GM18951 (cell line): ENCODE data around the gene CCDC85C.

ENCODE experiments used
- POLR2A ChIP-seq: IDR thresholded peaks from 4 replicates; pipeline ENCODE4 v1.6.1; 2011; ENCODE audit warnings: mild to moderate bottlenecking; ENCODE audit not compliant: insufficient read length, insufficient read depth; ENCODE audit errors: extremely low read depth
- in situ Hi-C: fragments of 300-500 bp; cut with MboI; formaldehyde crosslinking; loops from one replicate; pipeline ENCODE4 v1.12.0; 2022; ENCODE audit warnings: low sequenced_read_pairs, mixed read lengths, inconsistent platforms; ENCODE audit not compliant: unreplicated experiment

The CCDC85C gene

DNA sequence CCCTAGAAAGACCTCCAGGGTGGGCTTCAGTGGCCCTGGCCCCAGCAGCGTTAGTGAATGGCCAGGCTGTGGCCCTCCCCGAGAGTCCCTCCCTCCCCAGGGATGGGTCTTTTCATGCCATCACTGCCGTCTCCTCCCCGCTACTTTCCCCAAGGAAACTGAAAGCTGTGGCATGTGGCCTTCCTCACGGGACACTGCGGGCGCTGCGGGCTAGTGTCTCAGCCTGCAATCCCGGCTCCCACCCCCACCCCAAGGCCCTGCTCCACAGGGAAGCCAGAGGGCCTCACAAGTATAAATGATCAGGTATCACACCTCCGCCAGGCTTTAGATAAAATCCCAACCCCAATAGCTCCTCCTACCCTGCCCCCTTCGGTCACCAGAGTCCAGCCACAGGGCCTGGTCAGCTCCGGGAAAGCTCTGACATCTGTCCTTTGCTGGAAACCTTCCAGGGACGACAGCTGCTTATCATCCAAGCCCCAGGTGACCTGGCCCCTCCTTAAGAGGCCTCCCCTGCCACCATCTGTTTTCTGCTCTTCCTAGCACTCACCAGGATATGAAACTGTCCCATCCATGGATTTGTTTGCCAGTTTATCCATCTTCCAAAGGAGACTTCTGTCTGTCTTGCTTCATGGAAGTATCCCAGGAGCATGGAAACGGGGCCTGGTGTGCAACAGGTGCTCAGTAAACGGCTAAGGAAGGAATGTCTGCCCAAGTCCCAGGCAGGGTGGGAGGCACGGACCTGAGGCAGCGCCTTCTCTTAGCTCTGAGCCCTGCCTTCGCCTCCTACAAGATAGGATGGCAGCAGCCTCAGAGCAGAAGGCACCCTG, 31.6 kb downstream of the CCDC85C start:
- no peak for TF ChIP-seq POLR2A
- in situ Hi-C loops: no loop called here

GRCh38 chr14:99571303-99571986, 32.6 kb downstream of the CCDC85C start:
- no peak for TF ChIP-seq POLR2A
- in situ Hi-C loops: no loop called here

GRCh38 chr14:99570544-99571302, 33.3 kb downstream of the CCDC85C start:
- in situ Hi-C loops: no loop called here
- TF ChIP-seq POLR2A: no peak

DNA sequence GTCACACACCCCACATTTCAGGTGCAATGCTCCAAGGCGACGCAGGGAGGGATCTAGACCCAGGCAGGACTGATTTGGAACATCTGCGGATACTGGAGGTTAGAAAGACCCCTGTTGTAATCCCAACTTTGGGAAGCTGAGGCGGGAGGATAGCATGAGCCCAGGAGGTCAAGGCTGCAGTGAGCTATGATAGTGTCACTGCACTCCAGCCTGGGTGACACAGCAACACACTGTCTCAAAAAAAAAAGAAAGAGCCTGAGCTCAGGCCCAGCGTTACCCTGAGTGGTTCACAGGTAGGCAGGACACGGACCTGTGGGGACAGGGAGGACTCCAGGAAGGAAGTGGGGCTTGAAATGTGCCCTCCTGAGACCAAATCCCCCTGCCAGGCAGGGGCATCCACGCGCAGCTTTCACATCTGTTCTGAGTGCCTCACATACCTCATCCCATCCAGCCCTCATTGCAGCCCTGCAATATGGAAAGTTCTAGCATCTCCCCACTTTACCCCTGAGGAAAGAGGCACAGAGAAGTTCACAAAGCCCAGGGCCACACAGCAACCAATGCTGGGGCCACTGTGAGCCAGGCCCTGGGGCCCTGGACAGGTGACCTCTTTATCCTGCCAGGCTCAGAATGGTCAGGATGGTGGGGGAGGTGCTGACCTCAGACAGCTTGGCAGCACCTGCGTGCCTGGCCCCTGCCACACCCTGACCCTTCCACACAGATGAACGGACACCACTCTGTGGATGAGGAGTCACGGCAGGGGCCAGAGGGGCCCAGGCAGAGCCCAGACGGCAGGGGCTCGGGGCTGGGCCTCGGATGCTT, 34.1 kb downstream of the CCDC85C start:
- no peak for TF ChIP-seq POLR2A
- in situ Hi-C loops: no loop called here

GRCh38 chr14:99568567-99569560, 35.1 kb downstream of the CCDC85C start:
- no peak for TF ChIP-seq POLR2A
- in situ Hi-C loops: no loop called here

- in situ Hi-C loops: no loop called here
- no peak for TF ChIP-seq POLR2A
Measured at GRCh38 chr14:99566390-99567354, 37.3 kb downstream of the CCDC85C start.

- in situ Hi-C loops: no loop called here
- no peak for TF ChIP-seq POLR2A
Measured at GRCh38 chr14:99566009-99566389, 38.0 kb downstream of the CCDC85C start.

DNA sequence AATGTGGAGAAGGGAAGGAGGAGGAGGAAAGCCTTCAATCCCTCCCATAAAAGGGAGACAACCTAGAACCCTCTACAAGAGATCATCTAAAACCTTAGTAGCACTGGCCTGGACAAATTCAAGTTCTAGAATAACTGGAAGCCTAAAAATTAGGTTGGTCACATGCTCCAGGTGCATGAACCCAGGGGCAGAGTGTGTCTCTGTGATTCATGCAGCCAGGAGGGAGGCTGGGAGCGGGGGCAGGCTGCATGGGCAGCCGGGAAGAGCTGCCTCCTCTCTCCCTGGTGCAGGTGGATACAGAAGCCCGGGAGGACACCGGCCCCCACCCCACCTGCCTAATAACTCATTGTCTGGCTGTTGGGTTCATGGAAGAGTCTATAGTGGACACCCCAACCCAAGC, 38.6 kb downstream of the CCDC85C start:
- in situ Hi-C loops: no loop called here
- no peak for TF ChIP-seq POLR2A

GRCh38 chr14:99564926-99565259, 39.1 kb downstream of the CCDC85C start:
- no peak for TF ChIP-seq POLR2A
- in situ Hi-C loops: no loop called here

DNA sequence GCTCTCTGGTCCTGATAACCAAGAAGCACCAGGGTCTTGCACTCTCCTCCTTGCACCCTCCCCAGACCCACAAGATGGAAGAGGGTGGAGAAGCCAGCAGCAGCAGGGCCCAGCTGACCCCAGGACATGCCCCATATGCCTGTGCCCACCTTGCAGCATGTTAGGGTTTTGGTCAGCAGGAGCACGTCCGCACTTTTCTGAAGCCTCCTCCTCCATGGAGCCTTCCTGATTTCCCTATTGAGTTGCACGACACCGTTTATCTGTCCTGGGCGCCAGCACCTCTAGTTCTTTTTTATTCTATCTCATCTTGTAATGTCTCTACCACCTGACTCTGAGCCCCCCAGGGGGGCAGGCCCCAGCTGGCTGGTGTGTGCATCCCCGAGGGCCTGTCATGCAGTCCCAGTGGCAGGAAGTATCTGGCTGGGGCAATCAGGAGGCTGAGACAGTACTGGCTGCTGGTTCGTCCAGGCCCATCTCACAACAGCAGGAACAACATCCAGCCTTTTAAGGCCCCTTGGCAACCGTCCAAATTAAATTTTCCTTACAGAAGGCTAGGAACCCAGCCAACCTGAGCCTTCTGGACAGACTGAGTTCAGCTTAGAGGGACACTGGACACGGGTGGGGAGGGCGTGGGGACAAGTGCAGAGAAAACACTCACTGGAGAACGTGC, 39.6 kb downstream of the CCDC85C start:
- no peak for TF ChIP-seq POLR2A

More for the DNA sequence above, 39.6 kb downstream of the CCDC85C start:
- in situ Hi-C loops: no loop called here
